ENCODE results near the gene HSPA12B. TPM values are rescaled to one million over a fixed set of nuclear protein-coding genes. Genes with fewer than 3 reads are reported as not detected.

The HSPA12B gene
- polyA plus RNA-seq, 1 experiment, result 0.05 TPM

DNA sequence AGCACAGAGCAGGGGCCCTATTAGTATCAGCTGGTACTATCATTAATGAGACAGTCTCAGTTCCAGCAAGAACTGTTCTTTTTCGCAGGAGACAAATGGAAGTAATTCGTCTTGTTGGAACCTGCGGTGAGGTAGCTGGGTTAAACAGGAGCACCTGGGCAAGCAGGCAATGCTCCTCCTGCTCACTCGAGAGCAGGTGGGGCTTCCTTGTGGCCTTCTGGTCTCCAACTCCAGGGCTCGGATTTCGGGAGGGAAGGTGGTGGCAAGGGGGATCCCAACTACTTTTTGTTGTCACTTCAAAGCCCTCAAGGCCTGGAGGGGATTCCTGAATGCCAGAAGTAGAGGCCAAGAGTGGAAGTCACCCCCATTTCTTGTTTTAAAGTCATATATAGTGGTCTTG lies 50.1 kb downstream of the HSPA12B start:
- H3K27me3 ChIP-seq (ENCODE audit: control insufficient read depth, insufficient read depth, low read length), result peaks cover 7% of the 10 kb centered on the region
- H3K27ac ChIP-seq (ENCODE audit: low read depth, low read length), result no peak overlapping the region
- H3K4me3 ChIP-seq (ENCODE audit: low read depth, low read length), result no peak overlapping the region
- DNase-seq (ENCODE audit: low read depth, low spot score), result no peak
- H3K9me3 ChIP-seq (ENCODE audit: control insufficient read depth, insufficient read depth, low read length), result peaks cover 4% of the 10 kb centered on the region; the same call in 1 of the 2 replicates
- TF ChIP-seq, protein P1, sequence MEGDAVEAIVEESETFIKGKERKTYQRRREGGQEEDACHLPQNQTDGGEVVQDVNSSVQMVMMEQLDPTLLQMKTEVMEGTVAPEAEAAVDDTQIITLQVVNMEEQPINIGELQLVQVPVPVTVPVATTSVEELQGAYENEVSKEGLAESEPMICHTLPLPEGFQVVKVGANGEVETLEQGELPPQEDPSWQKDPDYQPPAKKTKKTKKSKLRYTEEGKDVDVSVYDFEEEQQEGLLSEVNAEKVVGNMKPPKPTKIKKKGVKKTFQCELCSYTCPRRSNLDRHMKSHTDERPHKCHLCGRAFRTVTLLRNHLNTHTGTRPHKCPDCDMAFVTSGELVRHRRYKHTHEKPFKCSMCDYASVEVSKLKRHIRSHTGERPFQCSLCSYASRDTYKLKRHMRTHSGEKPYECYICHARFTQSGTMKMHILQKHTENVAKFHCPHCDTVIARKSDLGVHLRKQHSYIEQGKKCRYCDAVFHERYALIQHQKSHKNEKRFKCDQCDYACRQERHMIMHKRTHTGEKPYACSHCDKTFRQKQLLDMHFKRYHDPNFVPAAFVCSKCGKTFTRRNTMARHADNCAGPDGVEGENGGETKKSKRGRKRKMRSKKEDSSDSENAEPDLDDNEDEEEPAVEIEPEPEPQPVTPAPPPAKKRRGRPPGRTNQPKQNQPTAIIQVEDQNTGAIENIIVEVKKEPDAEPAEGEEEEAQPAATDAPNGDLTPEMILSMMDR (IDR thresholded peaks at IDR 0.05; ENCODE audit: low read depth, low read length), result no peak
- CTCF ChIA-PET, result interaction anchor here (1.1 to 1.7 kb wide), 2 partner anchors 36 to 66 kb away, joined by 3 to 14 read pairs; no protein-coding TSS in a partner anchor
- POLR2A ChIA-PET, result no interaction called here

DNA sequence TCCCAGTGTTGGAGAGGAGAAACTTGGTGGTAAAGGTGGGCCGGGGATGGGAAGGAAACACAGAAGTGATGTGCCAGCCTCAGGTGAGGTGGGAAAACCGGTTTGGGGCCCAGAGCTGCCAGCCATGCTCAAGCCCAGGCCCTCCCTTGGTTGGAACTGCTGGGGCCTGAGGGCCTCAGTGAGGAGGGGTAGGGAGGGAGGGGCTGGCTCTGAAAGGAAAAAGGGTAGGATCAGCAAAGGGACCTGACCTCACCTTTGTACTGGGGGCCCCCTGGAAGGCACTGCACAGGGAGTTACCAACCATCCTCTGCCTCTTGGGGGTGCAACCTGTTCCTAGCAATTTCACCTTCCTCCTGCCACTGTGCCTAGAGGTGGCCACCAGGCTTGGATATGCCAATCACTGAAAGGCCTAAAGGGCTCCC lies 50.6 kb downstream of the HSPA12B start:
- CTCF ChIA-PET, result interaction anchor here (0.7 kb wide), 1 partner anchor 30 kb away, joined by 3 read pairs; no protein-coding TSS in a partner anchor

DNA sequence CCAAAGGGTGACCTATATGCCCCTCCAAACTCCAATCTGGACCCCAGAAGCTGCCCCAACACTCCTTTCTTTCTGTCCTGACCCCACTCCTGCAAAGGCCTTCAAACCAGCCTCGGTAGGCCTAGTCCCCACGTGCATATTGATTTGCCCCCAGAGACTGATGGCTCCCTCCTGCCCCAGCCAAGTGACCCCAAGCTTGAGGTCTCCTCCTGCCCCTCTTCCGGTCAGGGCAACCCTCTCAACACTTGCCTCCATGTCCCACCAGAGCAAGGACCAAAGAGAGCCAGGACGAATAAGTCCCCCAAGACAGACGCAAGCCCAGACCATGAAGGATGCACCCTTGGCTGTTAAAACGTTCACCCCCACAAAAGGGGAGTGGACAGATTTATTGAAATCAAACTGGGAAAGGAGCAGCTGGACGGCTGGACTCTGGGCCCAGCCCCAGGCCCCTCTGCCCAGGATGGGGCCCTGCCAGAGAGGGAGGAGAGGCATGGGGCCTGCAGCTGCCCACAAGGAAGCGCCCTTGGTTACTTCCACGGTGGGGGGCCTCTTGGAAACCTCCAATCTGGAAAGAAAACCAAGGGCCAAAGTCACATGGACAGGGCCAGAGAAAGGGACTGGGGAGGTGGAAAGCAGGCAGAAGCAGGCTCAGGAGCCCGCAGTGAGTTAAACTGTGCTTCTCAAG lies 51.2 kb downstream of the HSPA12B start:
- peaks cover 4% of the 10 kb centered on the region; the same call in 1 of the 2 replicates for H3K9me3 ChIP-seq (ENCODE audit: control insufficient read depth, insufficient read depth, low read length)
- H3K27me3 ChIP-seq (ENCODE audit: control insufficient read depth, insufficient read depth, low read length), result peaks cover 6% of the 10 kb centered on the region
- H3K27ac ChIP-seq (ENCODE audit: low read depth, low read length), result peak overlapping the region; percentile 11
- 0 out of 2 replicates have a peak overlapping the region, but pooled peaks have one; percentile 4 for H3K4me3 ChIP-seq (ENCODE audit: low read depth, low read length)
- TF ChIP-seq, protein P1 (IDR thresholded peaks at IDR 0.05; ENCODE audit: low read depth, low read length), result no peak
- CTCF ChIA-PET, result interaction anchor here (0.7 to 4.2 kb wide), 4 partner anchors 15 to 71 kb away, joined by 3 to 19 read pairs (median 3); no protein-coding TSS in a partner anchor
- no peak for DNase-seq (ENCODE audit: low read depth, low spot score)
- POLR2A ChIA-PET, result no interaction called here

More for the DNA sequence above, 50.6 kb downstream of the HSPA12B start:
- TF ChIP-seq, protein P1 (IDR thresholded peaks at IDR 0.05; ENCODE audit: low read depth, low read length), result no peak
- peak overlapping the region; percentile 11 for H3K27ac ChIP-seq (ENCODE audit: low read depth, low read length)
- POLR2A ChIA-PET, result no interaction called here
- H3K27me3 ChIP-seq (ENCODE audit: control insufficient read depth, insufficient read depth, low read length), result peaks cover 7% of the 10 kb centered on the region
- no peak for DNase-seq (ENCODE audit: low read depth, low spot score)
- H3K9me3 ChIP-seq (ENCODE audit: control insufficient read depth, insufficient read depth, low read length), result peaks cover 4% of the 10 kb centered on the region; the same call in 1 of the 2 replicates
- H3K4me3 ChIP-seq (ENCODE audit: low read depth, low read length), result no peak overlapping the region

DNA sequence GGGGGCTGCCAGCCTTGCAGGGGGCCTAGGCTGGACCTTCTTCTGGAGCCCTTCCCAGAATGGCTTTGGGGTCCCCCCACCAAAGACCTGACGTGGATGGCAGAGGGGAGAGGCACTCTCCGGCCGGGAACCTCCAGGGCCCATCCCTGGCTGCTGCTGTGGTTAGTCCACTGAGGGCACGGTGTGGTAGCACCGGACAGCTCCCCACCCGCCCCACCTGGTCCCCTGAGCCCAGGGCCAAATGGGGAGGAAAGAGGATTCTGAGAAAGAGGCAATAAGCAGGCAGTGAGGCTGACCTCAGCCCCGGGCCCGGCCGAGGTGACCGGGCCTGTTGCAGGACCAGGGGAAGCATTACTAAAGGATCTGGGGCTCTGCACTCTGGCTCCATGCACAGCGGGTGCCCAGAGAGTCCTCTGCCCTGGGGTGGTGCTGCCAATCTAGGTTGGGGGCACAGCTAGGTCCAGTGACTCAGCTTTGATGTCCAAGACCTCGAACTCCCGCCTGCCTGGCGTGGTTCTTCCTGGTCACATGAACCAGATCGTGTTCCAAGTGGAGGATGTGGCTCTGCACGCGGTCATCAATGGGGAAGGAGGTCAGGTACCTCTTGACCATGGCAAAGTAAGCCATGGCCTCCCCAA lies 51.9 kb downstream of the HSPA12B start:
- no peak for DNase-seq (ENCODE audit: low read depth, low spot score)
- ChIA-PET POLR2A (no interaction called here), CTCF (interaction anchor here (0.8 to 4.2 kb wide), 3 partner anchors 15 to 71 kb away, joined by 3 to 19 read pairs (median 3); no protein-coding TSS in a partner anchor)
- peaks cover 4% of the 10 kb centered on the region; the same call in 1 of the 2 replicates for H3K9me3 ChIP-seq (ENCODE audit: control insufficient read depth, insufficient read depth, low read length)
- TF ChIP-seq, protein P1 (IDR thresholded peaks at IDR 0.05; ENCODE audit: low read depth, low read length), result no peak
- H3K27ac ChIP-seq (ENCODE audit: low read depth, low read length), result no peak overlapping the region
- peak overlapping the region; percentile 79 for H3K4me3 ChIP-seq (ENCODE audit: low read depth, low read length)
- H3K27me3 ChIP-seq (ENCODE audit: control insufficient read depth, insufficient read depth, low read length), result no peaks in the 10 kb centered on the region
